ENCODE measurements around the gene AS3MT. TPM values are rescaled to one million over a fixed set of nuclear protein-coding genes. Genes with fewer than 3 reads are reported as not detected.

The AS3MT gene
- total RNA-seq, 4 donors from 2014 or later = 2.2 to 4.0 (median 2.6) TPM; not detected in 1

GRCh38 chr10:102904346-102904745 is 35.1 kb downstream of the AS3MT start:
- TF ChIP-seq CTCF (IDR thresholded peaks at IDR 0.05; ENCODE audit: low read depth) = no peak

GRCh38 chr10:102906507-102906906 is 37.2 kb downstream of the AS3MT start:
- TF ChIP-seq CTCF (IDR thresholded peaks at IDR 0.05; ENCODE audit: low read depth) = no peak

DNA sequence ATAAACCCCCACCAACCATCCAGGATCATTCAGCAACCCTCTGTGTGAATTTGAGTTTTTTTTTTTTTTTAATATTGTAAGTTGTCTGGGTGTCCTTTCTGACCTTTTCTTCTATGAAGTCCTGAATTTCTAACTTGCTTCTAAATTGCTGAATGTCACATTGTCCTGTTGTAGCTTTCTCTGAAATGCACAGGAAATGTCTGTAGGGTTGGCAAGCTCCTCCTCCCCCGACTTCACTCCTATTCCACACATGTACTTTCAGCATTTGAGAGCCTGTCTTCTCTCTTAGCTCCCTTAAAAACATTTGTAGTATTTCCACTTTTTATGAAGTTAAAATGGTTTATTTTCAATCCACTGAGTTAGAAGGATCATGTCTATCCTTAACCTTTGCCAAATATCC is 45.5 kb downstream of the AS3MT start:
- TF ChIP-seq CTCF (IDR thresholded peaks at IDR 0.05; ENCODE audit: low read depth) = no peak

- TF ChIP-seq CTCF (IDR thresholded peaks at IDR 0.05; ENCODE audit: low read depth) = no peak
These were observed 46.9 kb downstream of the AS3MT start for GRCh38 chr10:102916173-102916572.

GRCh38 chr10:102917314-102917961 is 48.2 kb downstream of the AS3MT start:
- no peak for TF ChIP-seq CTCF (IDR thresholded peaks at IDR 0.05; ENCODE audit: low read depth)

- TF ChIP-seq CTCF (IDR thresholded peaks at IDR 0.05; ENCODE audit: low read depth) = no peak
These were observed 48.9 kb downstream of the AS3MT start, which contains the start of gene CNNM2 for GRCh38 chr10:102917962-102918816. TSS of gene CNNM2 (plus strand) at chr10:102918294. CDS start at chr10:102918481, 187 bp downstream.

GRCh38 chr10:102918817-102919245 is 49.6 kb downstream of the AS3MT start:
- TF ChIP-seq CTCF (IDR thresholded peaks at IDR 0.05; ENCODE audit: low read depth) = no peak

All from subcutaneous adipose tissue (tissue), 4 donors.